ENCODE results near the gene SUFU. TPM values are rescaled to one million over a fixed set of nuclear protein-coding genes. Genes with fewer than 3 reads are reported as not detected.

SUFU gene
- total RNA-seq, 1 donor from 2014 or later: 3.1 TPM

GRCh38 chr10:102549549-102549948, 45.8 kb downstream of the SUFU start:
- no peak for DNase-seq (ENCODE audit: low read depth in 2 of 2)

- DNase-seq (ENCODE audit: low read depth in 2 of 2): no peak
These were observed 47.0 kb downstream of the SUFU start for GRCh38 chr10:102550636-102551210.

- DNase-seq (ENCODE audit: low read depth in 2 of 2): no peak
These were observed 48.8 kb downstream of the SUFU start for GRCh38 chr10:102552533-102552932.

GRCh38 chr10:102553771-102554170, 50.0 kb downstream of the SUFU start:
- DNase-seq (ENCODE audit: low read depth in 2 of 2): no peak

GRCh38 chr10:102554531-102554930, 50.8 kb downstream of the SUFU start:
- no peak for DNase-seq (ENCODE audit: low read depth in 2 of 2)

GRCh38 chr10:102555781-102556328, 52.1 kb downstream of the SUFU start:
- peak in 1 of 2 donors; percentile 26 for DNase-seq (ENCODE audit: low read depth in 2 of 2)

- no peak for DNase-seq (ENCODE audit: low read depth in 2 of 2)
These were observed 53.8 kb downstream of the SUFU start for GRCh38 chr10:102557569-102557968.

GRCh38 chr10:102559764-102560163, 56.0 kb downstream of the SUFU start:
- no peak for DNase-seq (ENCODE audit: low read depth in 2 of 2)

GRCh38 chr10:102564209-102564834, 60.5 kb downstream of the SUFU start:
- DNase-seq (ENCODE audit: low read depth in 2 of 2): no peak

GRCh38 chr10:102565793-102566192, 62.0 kb downstream of the SUFU start:
- DNase-seq (ENCODE audit: low read depth in 2 of 2): no peak

- DNase-seq (ENCODE audit: low read depth in 2 of 2): no peak
These were observed 75.0 kb downstream of the SUFU start for GRCh38 chr10:102578782-102579181.

GRCh38 chr10:102579328-102579727, 75.6 kb downstream of the SUFU start:
- DNase-seq (ENCODE audit: low read depth in 2 of 2): peak in 1 of 2 donors; percentile 24

GRCh38 chr10:102580230-102580629, 76.5 kb downstream of the SUFU start:
- DNase-seq (ENCODE audit: low read depth in 2 of 2): peak in 1 of 2 donors; percentile 60

GRCh38 chr10:102581401-102581800, 77.6 kb downstream of the SUFU start:
- no peak for DNase-seq (ENCODE audit: low read depth in 2 of 2)

- no peak for DNase-seq (ENCODE audit: low read depth in 2 of 2)
These were observed 78.3 kb downstream of the SUFU start for GRCh38 chr10:102581981-102582580.

- DNase-seq (ENCODE audit: low read depth in 2 of 2): peak; percentile 86 to 91
These were observed 80.0 kb downstream of the SUFU start for GRCh38 chr10:102583435-102584417.

- DNase-seq (ENCODE audit: low read depth in 2 of 2): no peak
These were observed 81.3 kb downstream of the SUFU start for GRCh38 chr10:102585026-102585425.

GRCh38 chr10:102586858-102587257, 83.1 kb downstream of the SUFU start:
- DNase-seq (ENCODE audit: low read depth in 2 of 2): no peak

- DNase-seq (ENCODE audit: low read depth in 2 of 2): no peak
These were observed 85.1 kb downstream of the SUFU start for GRCh38 chr10:102588875-102589274.

- peak in 1 of 2 donors; percentile 18 for DNase-seq (ENCODE audit: low read depth in 2 of 2)
These were observed 89.5 kb downstream of the SUFU start for GRCh38 chr10:102593074-102593803.

- peak in 1 of 2 donors; percentile 15 for DNase-seq (ENCODE audit: low read depth in 2 of 2)
These were observed 90.0 kb downstream of the SUFU start for GRCh38 chr10:102593804-102594079.
